Activated effector memory CD4-positive, alpha-beta T cell treated with anti-CD3 and anti-CD28 coated beads, Interleukin-2, amount 50 U/mL, for 16 hours (primary cell): Measurements from ENCODE around the gene TYROBP.
A peak's percentile ranks its signal among the peaks of the same experiment; 100 is the strongest.
"Not testable (repeated sequence)": the region's sequence is repeated elsewhere in the genome, so short reads cannot be mapped to it uniquely, and the experiment has no call there.

Source experiments
- DNase-seq: peaks from one replicate; pipeline ENCODE4 v3.0.0-alpha.2; 2020

The TYROBP gene

DNA sequence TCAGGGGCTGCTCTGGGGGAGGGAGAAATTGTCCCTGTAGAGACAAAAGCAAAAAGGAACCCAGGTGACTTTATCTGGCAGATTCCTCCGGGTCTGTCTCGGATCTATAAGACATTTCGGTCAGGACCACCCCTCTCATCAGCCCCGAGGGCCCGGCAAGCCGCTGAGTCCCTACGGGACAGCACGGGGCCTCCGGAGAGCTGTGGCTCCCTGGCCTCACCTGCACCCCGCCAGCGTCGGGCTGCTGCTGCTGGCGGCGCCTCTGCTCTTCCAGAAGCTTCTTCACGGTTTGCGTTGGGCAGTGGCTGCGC is 9.6 kb downstream of the TYROBP start:
- DNase-seq: no peak

DNA sequence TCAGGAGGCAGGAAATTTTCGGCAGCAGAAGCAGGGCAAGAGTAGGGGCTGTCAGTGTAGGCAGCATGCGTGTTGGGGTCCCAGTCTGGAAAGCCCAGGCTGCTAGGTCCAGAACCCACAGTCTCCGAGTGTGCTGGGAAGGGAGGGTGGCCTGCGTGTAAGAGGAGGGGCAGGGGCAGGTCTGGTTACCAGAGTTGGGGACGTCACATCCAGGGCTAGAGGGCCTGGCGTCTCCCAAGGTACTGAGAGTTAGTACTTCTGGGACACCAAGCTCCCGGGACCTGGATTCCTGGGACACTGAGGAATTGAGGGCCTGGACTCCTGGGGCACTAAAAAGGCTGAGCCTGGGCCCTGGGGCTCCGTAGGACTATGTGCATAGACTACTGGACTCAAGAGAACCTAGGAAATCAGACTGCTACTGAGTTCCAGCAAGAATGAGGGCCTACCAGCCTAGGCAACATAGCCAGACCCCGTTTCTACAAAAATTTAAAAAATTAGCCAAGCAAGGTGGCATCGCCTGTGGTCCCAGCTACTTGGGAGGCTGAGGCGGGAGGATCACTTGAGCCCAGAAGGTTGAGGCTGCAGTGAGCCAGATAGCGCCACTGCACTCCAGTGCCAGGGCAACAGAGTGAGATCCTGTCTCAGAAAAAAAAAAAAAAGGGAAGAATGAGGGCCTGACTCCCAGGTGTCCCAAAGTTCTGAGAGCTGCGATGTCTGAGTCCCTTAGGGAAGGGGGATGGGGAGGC is 10.2 kb downstream of the TYROBP start:
- no peak for DNase-seq

DNA sequence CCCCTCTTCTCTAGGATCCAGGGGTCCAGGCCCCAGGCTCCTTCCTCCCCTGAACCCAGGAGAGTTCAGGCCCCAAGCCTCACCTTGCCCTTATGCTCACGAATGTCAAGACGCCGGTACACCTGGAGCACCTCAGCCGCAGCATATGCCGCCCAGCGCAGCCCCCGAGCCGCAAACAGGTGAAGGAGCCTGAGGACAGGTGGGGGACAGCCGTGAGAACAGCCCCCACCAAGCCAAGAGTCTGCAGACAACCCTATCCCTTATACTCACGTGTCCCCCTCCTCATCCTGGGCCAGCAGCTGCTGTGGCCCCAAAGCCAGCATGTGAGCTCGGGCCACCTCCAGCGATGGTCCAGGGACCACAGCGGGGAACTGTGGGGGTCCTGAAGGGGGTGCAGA is 11.5 kb downstream of the TYROBP start:
- DNase-seq: no peak

DNA sequence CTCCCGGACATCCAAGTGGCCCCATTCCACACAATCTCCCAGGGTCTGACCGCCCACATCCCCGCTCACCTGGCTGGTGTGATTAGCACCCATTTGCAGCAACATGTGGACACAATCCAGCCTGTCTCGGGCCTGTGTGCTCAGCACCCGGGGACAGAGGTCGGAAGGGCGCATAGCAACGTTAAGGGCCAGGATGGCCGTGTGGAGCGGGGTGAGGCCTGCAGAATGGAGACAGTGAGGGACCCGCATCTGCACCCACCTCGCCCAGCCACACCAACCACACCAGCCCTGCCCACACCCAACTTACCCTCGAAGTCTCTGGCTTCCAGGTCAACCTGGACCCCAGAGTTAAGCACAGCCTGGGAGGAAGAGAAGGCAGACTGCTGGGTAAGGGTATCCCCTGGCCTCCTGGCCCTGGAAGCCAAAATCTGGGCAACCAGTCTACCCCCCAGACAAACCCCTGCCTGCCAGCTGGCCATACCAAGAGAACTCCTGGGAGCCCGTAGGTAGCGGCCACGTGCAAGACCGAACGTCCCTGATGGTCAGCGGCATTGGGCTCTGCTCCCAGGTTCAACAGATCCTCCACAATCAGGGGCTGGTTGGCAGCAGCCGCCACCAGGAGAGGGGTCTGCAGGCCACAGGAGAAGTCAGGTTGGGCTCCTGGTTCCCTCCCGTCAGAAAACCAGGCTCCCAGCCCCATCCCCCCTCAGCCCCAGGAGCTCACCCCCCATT is 12.0 kb downstream of the TYROBP start:
- no peak for DNase-seq

DNA sequence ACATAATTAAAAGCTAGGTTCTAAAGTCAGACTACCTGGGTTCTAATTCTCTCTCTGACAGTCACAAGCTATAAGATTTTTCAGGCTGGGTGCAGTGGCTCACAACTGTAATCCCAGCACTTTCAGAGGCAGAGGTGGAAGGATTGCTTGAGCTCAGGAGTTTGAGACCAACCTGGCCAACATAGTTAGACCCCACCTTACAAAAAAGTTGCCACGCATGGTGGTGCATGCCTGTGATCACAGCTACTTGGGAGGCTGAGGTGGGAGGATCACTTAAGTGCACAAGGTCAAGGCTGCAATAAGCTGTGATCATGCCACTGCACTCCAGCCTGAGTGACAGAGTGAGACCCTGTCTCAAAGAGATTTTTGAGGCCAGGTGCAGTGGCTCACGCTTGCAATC is 13.8 kb downstream of the TYROBP start:
- DNase-seq: no peak

DNA sequence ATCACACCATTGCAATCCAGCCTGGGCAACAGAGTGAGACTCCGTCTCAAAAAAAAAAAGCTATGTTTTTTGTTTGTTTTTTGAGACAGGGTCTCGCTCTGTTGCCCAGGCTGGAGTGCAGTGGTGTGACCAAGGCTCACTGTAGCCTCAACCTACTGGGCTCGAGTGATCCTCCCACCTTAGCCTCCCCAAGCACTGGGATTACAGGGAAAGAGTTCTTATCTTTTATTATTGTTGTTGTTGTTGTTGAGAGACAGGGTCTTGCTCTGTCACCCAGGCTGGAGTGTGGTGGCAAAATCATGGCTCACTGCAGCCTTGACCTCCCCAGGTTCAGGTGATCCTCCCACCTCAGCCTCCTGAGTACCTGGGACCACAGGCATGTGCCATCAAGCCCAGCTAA is 16.3 kb downstream of the TYROBP start:
- not testable (repeated sequence) for DNase-seq

DNA sequence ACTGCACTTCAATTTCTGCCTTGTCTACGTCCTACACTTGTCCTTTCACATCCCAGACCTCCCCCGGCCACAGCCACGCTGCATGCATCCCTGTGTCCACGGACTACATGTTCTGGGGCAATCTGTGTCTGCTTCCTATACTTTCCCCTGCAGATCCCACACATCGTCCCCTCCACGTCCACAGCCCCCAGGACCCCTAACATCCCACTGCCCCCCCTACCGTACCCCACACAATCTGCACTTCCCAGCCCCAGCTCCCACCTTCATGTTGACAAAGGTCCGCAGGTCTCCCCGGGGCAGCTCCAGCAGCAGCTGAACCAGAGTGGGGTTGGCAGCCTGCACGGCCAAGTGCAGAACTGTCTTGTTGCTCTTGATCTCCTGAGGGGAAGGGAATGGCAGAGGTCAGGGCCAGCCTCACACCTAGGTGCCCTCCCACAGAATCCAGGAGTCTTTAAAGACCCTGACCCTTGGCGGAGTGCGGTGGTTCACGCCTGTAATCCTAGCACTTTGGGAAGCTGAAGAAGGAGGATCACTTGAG is 17.9 kb downstream of the TYROBP start:
- no peak for DNase-seq

DNA sequence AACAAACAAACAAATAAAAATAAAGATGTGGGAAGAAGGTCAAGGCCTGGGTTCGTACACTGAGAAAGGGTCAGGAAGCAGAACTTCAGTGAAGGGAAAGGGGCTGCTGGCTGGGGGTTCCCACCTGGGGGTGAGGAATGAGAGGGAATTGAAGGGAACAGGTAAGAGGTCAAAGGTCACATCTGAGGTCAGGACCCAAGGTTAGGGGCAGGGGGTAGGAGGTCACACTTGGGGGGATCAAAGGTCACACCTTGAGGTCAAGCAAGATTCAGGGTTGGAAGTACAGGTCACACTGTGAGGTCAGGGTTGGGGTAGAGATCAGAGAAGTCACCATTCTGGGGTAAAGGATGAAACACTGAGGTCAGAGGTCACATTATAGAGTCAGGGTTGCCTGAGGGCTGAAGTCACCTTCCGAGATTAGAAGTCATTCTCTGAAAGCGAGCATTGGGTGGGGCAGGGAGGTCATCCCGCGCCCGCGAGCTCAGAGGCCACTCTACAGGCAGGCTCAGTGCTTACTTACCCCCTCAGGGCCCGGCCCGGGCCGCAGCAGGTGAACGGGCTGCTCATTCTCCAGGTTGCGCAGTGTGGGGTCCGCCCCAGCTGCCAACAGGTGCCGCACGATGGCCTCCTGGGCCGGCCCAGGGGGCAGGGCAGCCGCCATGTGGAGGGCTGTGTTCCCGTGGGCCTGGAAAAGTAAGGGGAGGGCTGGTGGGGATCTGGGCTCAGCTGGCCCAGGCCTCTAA is 18.6 kb downstream of the TYROBP start:
- no peak for DNase-seq

DNA sequence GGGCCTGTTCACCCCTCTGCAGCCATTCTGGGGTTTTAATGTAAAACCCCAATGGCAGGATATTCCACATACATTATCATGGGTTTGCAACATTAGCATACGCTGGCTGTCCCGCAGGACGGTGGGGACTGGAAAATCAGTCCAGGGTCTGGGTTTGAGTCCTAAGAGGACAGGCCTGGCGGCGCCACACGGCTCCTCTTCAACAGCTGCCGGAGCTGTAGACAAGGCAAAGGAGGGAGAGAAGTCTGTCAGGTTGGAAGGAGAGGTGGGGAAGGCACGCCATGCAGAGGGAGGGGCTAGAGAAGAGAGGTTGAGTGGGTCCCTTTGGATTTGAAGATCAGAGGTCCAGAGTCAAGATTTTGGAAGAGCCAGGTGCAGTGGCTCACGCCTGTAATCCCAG is 19.7 kb downstream of the TYROBP start:
- no peak for DNase-seq

DNA sequence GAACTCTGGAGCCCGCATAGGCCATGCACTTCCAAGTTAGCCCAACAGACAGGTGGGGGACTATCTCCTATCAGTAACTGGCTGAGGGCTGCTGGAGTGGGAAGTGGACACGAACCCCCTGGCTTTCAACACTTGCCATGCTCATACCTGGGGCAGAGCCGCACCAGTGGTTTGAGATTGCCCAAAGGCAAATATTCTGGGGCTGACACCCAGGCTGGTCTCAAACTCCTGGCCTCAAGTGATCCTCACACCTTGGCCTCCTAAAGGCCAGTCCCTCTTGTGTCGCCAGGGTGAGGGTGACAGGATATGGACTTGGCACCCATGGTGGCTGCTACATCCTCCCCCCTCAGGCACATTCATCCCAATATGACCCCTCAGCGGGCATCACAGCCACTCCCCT is 20.9 kb downstream of the TYROBP start:
- DNase-seq: no peak

DNA sequence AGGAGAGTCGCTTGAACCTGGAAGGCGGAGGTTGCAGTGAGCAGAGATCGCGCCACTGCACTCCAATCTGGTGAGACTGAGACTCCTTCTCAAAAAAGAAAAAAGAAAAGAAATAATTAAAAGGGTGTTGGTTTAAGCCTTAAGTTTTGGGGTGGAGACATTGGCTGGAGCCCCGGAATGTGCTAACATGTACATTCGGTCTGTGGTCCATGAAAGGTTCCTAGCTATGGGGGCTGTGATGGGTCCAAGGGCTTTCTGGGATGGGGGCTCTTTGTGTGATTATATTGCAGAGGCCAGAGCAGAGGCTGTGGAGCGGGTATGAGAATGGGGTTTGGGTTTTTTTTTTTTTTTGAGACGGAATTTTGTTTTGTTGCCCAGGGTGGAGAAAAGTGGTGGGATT is 22.2 kb downstream of the TYROBP start:
- DNase-seq: no peak

DNA sequence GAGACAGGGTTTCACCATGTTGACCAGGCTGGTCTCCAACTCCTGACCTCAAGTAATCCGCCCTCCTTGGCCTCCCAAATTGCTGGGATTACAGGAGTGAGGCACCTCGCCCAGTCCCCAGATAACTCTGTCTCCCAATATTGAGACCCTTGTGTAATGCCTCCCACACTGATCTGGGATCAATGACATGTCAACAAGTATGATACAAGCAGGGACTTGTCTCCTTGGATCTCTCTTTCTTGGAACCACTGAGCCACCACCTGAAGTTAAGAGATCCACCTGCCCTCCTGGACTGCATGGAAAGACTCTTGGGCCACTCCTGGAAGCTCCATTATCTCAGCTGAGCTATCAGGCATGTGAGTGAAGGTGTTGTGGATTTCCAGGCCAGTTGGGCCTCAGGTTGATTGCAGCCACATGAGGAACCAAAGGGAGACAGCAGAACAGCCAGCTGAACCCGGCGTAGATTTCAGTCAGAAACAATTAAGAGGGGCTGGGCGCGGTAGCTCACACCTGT is 22.8 kb downstream of the TYROBP start:
- DNase-seq: no peak

DNA sequence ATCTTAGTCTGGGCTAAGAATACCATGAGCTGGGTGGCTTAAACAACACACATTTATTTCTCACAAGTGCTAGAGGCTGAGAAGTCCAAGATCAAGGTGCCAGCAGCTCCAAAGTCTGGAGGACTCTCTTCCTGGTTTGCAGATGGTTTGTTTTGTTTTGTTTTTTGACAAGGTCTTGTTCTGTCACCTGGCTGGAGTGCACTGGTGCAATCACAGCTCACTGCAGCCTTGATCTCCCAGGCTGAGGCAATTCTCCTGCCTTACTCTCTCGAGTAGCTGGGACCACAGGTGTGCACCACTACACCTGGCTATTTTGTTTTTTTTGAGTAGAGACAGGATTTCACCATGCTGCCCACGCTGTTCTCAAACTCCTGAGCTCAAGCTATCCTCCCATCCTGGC is 24.2 kb downstream of the TYROBP start:
- no peak for DNase-seq

DNA sequence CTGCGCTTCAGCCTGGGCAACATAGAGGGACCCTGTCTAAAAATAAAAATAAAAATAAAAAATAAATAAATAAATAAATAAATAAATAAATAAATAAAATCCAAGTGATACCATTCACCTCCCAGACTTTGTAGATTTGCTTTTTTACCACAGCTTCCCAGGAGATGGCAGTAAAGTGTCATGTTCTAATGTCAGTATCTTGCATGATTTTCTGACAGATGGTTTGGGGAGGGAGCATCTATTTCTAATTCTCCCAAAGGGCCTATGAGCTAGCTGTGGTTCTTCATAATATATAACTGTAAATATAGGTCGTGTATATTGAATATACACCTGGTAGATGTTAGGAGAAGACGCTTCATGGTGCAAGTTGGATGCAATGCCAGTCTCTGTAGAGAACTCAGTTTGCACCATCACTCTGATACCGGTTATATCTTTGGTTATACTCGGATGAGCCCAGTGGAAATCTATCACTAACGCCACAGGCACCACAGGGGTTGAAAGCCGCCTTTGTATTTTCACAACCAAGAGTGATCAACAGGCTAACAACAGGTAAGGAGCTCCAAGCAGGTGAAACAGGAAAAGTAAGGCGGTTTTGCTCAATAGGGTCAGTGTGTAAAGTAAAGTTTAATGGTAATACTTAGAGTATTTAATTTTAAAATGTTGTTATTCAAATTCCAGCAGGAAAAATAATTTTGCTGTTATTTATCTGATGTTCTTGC is 25.8 kb downstream of the TYROBP start:
- no peak for DNase-seq

DNA sequence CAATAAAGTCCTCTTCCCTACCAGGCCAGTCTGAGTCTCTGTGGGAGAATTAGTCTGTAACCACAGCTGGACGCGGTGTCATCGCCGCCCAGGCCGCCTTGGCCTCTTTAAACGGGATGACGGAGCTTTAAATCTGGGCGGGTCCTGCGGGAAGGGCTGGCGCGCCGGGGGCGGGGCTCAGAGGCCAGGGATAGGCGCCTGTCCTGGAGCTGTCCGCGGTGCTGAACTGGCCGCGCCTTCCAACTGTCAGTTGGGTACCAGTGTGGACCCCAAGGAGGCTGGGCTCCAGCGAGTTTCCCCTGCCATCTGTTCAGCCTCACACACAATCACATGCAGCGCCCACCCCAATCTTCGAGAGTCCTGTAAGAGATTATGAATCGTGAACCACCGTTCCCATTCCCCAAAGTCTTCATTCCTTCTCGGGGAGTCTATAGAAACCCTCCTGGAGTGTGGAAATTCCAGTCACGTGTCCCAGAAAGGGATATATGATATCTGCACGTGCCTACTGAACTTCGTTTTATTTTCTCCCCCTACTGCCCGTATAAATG is 28.3 kb downstream of the TYROBP start:
- DNase-seq: peak; percentile 91

DNA sequence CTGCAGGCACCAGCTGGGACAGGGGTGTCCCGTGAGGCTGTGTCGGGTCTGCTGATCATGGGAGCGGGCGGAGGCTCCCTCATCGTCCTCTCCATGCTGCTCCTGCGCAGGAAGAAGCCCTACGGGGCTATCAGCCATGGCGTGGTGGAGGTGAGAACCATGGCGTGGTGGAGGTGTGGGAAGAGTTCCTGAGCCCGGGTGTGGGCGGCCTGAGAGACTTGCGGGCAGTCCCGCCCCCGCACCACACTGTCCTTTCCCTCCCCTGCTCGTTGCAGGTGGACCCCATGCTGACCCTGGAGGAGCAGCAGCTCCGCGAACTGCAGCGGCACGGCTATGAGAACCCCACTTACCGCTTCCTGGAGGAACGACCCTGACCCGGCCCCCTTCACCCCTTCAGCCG is 29.0 kb downstream of the TYROBP start:
- DNase-seq: no peak

DNA sequence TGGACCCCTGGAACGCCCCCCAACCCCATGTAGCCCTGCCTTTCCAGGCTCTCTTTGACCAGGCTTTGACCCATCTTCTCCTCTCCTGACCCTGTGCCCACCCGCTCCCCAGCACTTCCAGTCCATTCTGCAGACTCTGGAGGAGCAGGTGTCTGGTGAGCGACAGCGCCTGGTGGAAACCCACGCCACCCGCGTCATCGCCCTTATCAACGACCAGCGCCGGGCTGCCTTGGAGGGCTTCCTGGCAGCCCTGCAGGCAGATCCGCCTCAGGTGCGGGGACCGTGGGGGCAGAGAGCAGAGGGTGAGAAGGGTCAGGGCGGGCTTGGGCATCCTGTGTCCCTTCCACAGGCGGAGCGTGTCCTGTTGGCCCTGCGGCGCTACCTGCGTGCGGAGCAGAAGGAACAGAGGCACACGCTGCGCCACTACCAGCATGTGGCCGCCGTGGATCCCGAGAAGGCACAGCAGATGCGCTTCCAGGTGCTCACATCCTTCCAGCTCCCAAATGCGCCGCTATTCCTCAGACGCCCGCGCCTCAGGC is 33.6 kb downstream of the TYROBP start:
- no peak for DNase-seq

DNA sequence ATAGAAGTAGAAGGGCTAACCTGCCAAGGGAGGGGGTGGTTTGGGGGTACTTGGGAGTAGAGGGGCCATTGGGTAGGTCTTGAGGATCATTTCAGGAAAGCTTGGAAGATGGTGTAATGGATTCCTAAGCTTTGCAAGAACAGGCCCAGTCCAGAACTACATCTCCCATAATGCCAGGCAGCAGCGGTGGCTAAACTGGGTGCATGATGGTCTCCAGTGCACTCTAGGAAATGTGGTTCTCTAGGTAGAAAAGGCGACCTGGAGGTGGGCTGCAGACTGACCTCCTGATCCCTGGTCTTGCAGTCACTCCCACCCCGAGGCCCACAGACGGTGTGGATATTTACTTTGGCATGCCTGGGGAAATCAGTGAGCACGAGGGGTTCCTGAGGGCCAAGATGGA is 35.9 kb downstream of the TYROBP start:
- no peak for DNase-seq

DNA sequence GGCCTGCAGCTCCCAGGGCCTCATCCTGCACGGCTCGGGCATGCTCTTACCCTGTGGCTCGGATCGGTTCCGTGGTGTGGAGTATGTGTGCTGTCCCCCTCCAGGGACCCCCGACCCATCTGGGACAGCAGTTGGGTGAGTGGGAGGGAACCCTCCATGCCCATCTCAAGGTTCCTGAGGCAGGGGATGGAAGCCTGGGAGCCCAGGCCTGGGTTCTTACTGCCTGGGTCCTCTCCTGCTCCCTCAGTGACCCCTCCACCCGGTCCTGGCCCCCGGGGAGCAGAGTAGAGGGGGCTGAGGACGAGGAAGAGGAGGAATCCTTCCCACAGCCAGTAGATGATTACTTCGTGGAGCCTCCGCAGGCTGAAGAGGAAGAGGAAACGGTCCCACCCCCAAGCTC is 36.5 kb downstream of the TYROBP start:
- DNase-seq: no peak

DNA sequence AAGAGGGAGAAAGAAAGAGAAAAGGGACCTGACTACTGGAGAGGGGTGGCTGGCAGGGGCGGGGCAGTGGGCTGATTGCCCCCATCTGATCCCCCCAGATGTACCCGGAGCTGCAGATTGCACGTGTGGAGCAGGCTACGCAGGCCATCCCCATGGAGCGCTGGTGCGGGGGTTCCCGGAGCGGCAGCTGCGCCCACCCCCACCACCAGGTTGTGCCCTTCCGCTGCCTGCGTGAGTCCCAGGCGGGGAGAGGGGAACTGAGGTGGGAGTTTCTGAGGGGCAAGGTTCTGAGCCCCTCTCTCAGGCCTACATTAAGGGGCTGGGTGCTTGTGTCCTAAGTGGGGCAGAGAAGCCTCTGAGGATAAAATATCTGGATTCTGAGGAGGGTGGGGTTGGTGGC is 37.3 kb downstream of the TYROBP start:
- no peak for DNase-seq

DNA sequence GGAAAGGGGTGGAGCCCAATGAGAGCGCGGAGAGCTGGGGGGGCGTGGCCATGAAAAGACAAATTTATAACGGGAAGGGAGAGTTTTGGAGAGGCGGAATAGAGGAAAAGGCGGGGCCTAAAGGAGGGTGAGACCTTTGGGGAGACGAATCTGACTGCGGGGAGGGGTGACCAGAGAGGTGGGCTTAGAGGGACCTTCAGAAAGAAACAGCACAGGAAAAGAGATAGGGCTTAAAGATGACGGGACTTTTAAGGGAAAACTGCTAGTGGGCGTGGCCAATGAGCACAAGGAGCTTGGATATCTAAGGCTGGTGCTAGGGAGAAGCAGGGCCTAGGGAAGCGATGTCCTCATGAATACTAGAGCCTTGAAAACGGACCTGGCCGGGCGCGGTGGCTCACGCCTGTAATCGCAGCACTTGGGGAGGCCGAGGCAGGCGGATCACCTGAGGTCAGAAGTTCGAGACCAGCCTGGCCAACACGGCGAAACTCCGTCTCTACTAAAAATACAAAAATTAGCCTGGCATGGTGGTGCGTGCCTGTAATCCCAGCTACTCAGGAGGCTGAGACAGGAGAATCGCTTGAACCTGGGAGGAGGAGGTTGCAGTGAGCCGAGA is 37.9 kb downstream of the TYROBP start:
- DNase-seq: not testable (repeated sequence)
